Smooth muscle cell (in vitro differentiated cells): ENCODE measurements around the gene MAN2B2. TPM values are rescaled to one million over a fixed set of nuclear protein-coding genes. Genes with fewer than 3 reads are reported as not detected.

Source experiments
- DNase-seq: peaks from one replicate; lab custom pipeline; 2025; ENCODE audit not compliant: unreplicated experiment; lab: John Stamatoyannopoulos, UW
- H2AFZ ChIP-seq: fragments of 200-600 bp; sonication (generic); 2 replicates; pipeline ENCODE4 v1.6.0; 2016; ENCODE audit warnings: antibody characterized with exemption, low read depth, mild to moderate bottlenecking
- H3F3A ChIP-seq: fragments of 200-600 bp; sonication (generic); 2 replicates; pipeline ENCODE4 v1.6.0; 2017; ENCODE audit warnings: antibody characterized with exemption, low read depth
- H3K27ac ChIP-seq: fragments of 200-600 bp; sonication (generic); 2 replicates; pipeline ENCODE4 v1.5.1; 2016; ENCODE audit warnings: low read depth, mild to moderate bottlenecking
- H3K27me3 ChIP-seq: fragments of 200-600 bp; sonication (generic); 2 replicates; pipeline ENCODE4 v1.6.1; 2016; ENCODE audit warnings: low read depth, mild to moderate bottlenecking
- H3K36me3 ChIP-seq: fragments of 200-600 bp; sonication (generic); 2 replicates; pipeline ENCODE4 v1.5.1; 2016; ENCODE audit warnings: low read depth
- H3K4me1 ChIP-seq: fragments of 200-600 bp; sonication (generic); 2 replicates; pipeline ENCODE4 v1.5.1; 2016; ENCODE audit warnings: low read depth
- H3K4me2 ChIP-seq: fragments of 200-600 bp; sonication (generic); 2 replicates; pipeline ENCODE4 v1.6.0; 2016; ENCODE audit warnings: mild to moderate bottlenecking
- H3K4me3 ChIP-seq: fragments of 200-600 bp; sonication (generic); 2 replicates; pipeline ENCODE4 v1.5.1; 2016; ENCODE audit warnings: mild to moderate bottlenecking
- H3K79me2 ChIP-seq: fragments of 200-600 bp; sonication (generic); 2 replicates; pipeline ENCODE4 v1.6.0; 2016; ENCODE audit warnings: low read depth, mild to moderate bottlenecking
- H3K9ac ChIP-seq: fragments of 200-600 bp; sonication (generic); 2 replicates; pipeline ENCODE4 v1.6.0; 2016; ENCODE audit warnings: low read depth
- H3K9me3 ChIP-seq: fragments of 200-600 bp; sonication (generic); replicated peaks from 2 replicates; pipeline ENCODE4 v1.5.1; 2016; ENCODE audit warnings: low read depth
- H4K20me1 ChIP-seq: fragments of 200-600 bp; sonication (generic); 2 replicates; pipeline ENCODE4 v1.6.0; 2016; ENCODE audit warnings: low read depth
- CTCF ChIP-seq: fragments of 200-600 bp; sonication (generic); IDR thresholded peaks from 2 replicates; pipeline ENCODE4 v1.5.1; 2017; ENCODE audit warnings: borderline replicate concordance, mild to moderate bottlenecking, antibody characterized with exemption; ENCODE audit not compliant: insufficient read depth, poor library complexity, severe bottlenecking
- WGBS: methylation state at CpG from one replicate; pipeline ENCODE4 v1.1.7; 2016; ENCODE audit warnings: low lambda C conversion rate; 5-methylcytosine and 5-hydroxymethylcytosine counted together
- polyA plus RNA-seq: library from polyadenylated mRNA; unstranded; fragments of >200 nt; fragmentation: Nextera tagmentation; extraction: Ambion mirVana; gene quantifications from 2 replicates; pipeline ENCODE4 v1.2.1, GENCODE V29; 2016
- total RNA-seq: library from RNA; depleted of rRNA; stranded (reverse); fragments of >200 nt; gene quantifications from 2 replicates; pipeline ENCODE4 v1.2.3, GENCODE V29; 2014

The MAN2B2 gene
- total and polyA plus RNA-seq, 2 experiments from 2014 or later: 14.5 to 18.3 TPM

- Histone ChIP-seq H3K9me3 (no peaks in the 10 kb centered on the region), H3F3A (no peaks in the 10 kb centered on the region), H4K20me1 (no peaks in the 10 kb centered on the region), H3K27ac (no peak overlapping the region), H3K4me2 (no peak overlapping the region), H3K79me2 (no peaks in the 10 kb centered on the region), H3K4me3 (no peak overlapping the region), H3K4me1 (no peaks in the 10 kb centered on the region), H3K9ac (no peak overlapping the region), H3K36me3 (no peaks in the 10 kb centered on the region), H3K27me3 (no peaks in the 10 kb centered on the region), H2AFZ (no peak overlapping the region)
- no peak for TF ChIP-seq CTCF
- no CpG with 5 or more reads among the region's 1 CpG for WGBS
- DNase-seq: no peak
Measured at GRCh38 chr4:6534050-6534449, 40.9 kb upstream of the MAN2B2 start.

- Histone ChIP-seq H3K4me3 (no peak overlapping the region), H3K27ac (no peak overlapping the region), H3K79me2 (no peaks in the 10 kb centered on the region), H3K36me3 (no peaks in the 10 kb centered on the region), H4K20me1 (no peaks in the 10 kb centered on the region), H3K9ac (no peak overlapping the region), H3K4me1 (no peaks in the 10 kb centered on the region), H3K27me3 (peaks cover 5% of the 10 kb centered on the region), H3K4me2 (no peak overlapping the region), H3K9me3 (no peaks in the 10 kb centered on the region), H2AFZ (no peak overlapping the region), H3F3A (no peaks in the 10 kb centered on the region)
- DNase-seq: no peak
- WGBS: 94% methylated on average over 29 of the region's 38 CpGs
- no peak for TF ChIP-seq CTCF
Measured at GRCh38 chr4:6534618-6535328, 40.2 kb upstream of the MAN2B2 start.

GRCh38 chr4:6535329-6535692 lies 39.7 kb upstream of the MAN2B2 start:
- Histone ChIP-seq H3F3A (no peaks in the 10 kb centered on the region), H3K9ac (no peak overlapping the region), H3K4me3 (no peak overlapping the region), H4K20me1 (no peaks in the 10 kb centered on the region), H3K4me1 (no peaks in the 10 kb centered on the region), H3K27me3 (peaks cover 5% of the 10 kb centered on the region), H2AFZ (no peak overlapping the region), H3K9me3 (no peaks in the 10 kb centered on the region), H3K4me2 (no peak overlapping the region), H3K27ac (no peak overlapping the region), H3K79me2 (no peaks in the 10 kb centered on the region), H3K36me3 (no peaks in the 10 kb centered on the region)
- no peak for TF ChIP-seq CTCF
- no peak for DNase-seq
- WGBS: 96% methylated on average over 17 of the region's 17 CpGs

DNA sequence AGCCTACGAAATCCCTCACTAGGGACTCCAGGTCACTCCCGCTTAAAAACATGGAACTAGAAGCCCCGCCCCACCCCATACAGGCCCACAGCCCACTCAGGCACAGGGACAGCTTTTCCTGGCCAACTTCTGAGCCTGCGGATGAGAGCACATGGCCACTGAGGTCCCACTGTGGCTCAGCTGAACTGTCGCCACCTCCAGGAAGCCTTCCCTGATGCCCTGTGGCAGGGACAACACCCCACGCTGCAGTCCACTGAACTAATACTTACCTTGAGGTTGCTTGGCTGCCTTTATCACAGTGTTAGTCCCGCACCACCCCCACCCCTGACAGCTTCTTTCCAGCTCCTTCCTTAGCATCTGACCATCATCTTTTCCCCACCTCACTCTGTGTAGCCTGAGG lies 39.3 kb upstream of the MAN2B2 start:
- Histone ChIP-seq H3K9ac (no peak overlapping the region), H4K20me1 (no peaks in the 10 kb centered on the region), H3K36me3 (no peaks in the 10 kb centered on the region), H3K4me1 (no peaks in the 10 kb centered on the region), H3K4me2 (no peak overlapping the region), H3K27me3 (peaks cover 5% of the 10 kb centered on the region), H3F3A (no peaks in the 10 kb centered on the region), H3K79me2 (no peaks in the 10 kb centered on the region), H3K27ac (no peak overlapping the region), H3K9me3 (no peaks in the 10 kb centered on the region), H2AFZ (no peak overlapping the region), H3K4me3 (no peak overlapping the region)
- 92% methylated on average over 7 of the region's 7 CpGs for WGBS
- no peak for TF ChIP-seq CTCF
- no peak for DNase-seq
